GM19438 (cell line): ENCODE data around the gene COL16A1.
A peak's percentile ranks its signal among the peaks of the same experiment; 100 is the strongest.

Experiments
- ATAC-seq: cut with Tn5 transposase; IDR thresholded peaks from one replicate; pipeline ENCODE4 v1.9.1; 2021; ENCODE audit warnings: low read depth; ENCODE audit not compliant: unreplicated experiment

COL16A1 gene

DNA sequence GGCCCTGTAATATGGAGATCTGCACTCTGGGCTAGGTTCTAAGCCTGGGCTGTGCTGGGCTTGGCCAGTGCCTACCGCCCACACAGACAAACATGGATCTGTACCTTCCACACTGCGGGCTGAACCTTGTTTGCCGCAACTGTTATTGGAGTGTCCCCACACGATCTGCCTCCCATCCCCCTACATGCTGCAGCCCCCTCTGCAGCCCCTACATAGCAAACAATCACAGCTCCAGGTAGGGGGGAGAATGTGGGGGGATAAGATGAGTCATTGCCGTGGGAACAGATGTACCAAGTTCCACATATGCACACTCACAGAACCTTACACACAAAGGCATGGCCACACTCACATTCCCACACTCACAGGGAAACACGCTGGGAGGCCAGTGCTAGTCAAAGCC is 88.4 kb downstream of the COL16A1 start:
- ATAC-seq = no peak

GRCh38 chr1:31614414-31615005 is 89.3 kb downstream of the COL16A1 start:
- ATAC-seq = no peak

DNA sequence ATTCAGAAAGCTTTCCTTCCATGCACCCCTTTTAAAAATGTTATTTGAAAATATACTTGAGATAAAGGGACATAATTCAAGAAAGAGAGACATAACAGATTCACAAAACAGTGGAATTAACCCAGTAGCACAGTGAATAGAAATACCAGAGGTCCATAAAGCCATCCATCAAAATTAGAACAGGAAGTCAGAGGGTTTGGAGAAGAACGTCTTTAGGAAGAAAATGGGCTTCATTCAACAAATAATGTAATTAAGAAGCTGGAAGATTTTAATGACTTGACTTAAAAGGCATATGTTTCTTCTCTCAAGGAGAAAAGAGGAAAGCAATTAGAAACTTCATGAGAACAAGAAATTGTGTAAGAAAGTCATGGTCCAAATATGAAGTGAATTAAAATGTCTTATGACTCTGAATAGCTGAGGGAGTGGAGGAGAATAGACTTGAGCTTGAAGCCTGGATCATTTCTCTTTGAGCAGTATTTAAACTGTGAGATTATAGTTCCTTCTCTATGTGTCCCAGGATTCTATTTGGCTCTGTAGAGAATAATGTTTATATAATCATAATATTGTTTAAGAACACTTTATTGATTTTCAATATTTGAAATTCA is 94.2 kb downstream of the COL16A1 start:
- no peak for ATAC-seq

GRCh38 chr1:31607360-31607759 is 96.5 kb downstream of the COL16A1 start:
- ATAC-seq = no peak

DNA sequence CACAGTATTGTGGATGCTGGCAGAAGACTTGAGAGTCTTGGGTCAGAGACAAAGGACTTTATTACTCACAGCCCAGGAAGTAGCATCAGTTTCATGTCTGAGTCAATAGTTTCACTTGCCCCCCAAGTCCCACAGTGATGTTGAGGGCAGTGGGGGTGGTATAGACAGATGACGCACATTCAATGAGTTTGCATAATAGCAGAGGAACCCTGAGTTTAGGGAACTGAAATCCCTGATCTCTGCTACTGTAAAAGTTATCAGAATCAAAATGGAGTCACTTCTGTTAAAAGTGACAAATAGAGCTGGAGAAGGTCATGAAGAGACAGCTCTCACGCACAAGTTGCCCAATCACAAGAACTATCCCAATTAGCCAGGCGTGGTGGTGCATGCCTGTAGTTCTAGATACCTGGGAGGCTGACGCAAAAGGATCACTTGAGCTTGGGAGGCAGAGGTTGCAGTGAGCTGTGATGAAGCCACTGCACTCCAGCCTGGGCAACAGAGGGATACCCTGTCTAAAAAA is 97.8 kb downstream of the COL16A1 start:
- ATAC-seq = peak; percentile 68
